IMR-90 (cell line): ENCODE data around the gene INAFM1. TPM values are rescaled to one million over a fixed set of nuclear protein-coding genes. Genes with fewer than 3 reads are reported as not detected.

Experiments used
- ATAC-seq: fragments of 200-7000 bp; cut with Tn5 transposase; 2 replicates; pipeline ENCODE4 v1.9.1; 2020; ENCODE audit warnings: low read depth, mild to moderate bottlenecking, moderate library complexity
- BruUV-seq: library from RNA; stranded (reverse); fragments of 400-500 nt; replicated peaks from 2 replicates; lab custom pipeline; 2021; lab: Mats Ljungman, UMichigan
- CTCF ChIA-PET: fragments of 300-600 bp; formaldehyde crosslinking; extraction: SDS; loops from one replicate; lab custom pipeline; 2021; ENCODE audit warnings: antibody characterized with exemption; lab: Yijun Ruan, JAX
- POLR2A ChIA-PET: fragments of 300-600 bp; sonication (Branson Sonifier 250); formaldehyde crosslinking; loops from one replicate; lab custom pipeline; 2022; ENCODE audit warnings: antibody characterized with exemption; ENCODE audit not compliant: unreplicated experiment; lab: Charles Lee
- DNase-seq: peaks from one replicate; pipeline ENCODE4 v3.0.0; 2013
- H2AFZ ChIP-seq: replicated peaks from 2 replicates; pipeline ENCODE3; 2013; ENCODE audit warnings: low read length, mild to moderate bottlenecking; ENCODE audit not compliant: poor library complexity
- H2AK5ac ChIP-seq: 2 replicates; pipeline ENCODE4 v1.6.1; 2013; ENCODE audit warnings: low read depth, low read length, inconsistent platforms
- H2AK9ac ChIP-seq: replicated peaks from 2 replicates; pipeline ENCODE3; 2013; ENCODE audit warnings: mild to moderate bottlenecking, low read depth, low read length, moderate library complexity; ENCODE audit not compliant: poor library complexity
- H2BK120ac ChIP-seq: 2 replicates; pipeline ENCODE4 v1.6.1; 2013; ENCODE audit warnings: low read depth, low read length, inconsistent platforms
- H2BK15ac ChIP-seq: 3 replicates; pipeline ENCODE4 v1.6.1; 2013; ENCODE audit warnings: low read depth, low read length, inconsistent platforms
- H2BK20ac ChIP-seq: 2 replicates; pipeline ENCODE4 v1.6.1; 2013; ENCODE audit warnings: low read depth, mild to moderate bottlenecking, inconsistent platforms, low read length, moderate library complexity
- H2BK5ac ChIP-seq: 2 replicates; pipeline ENCODE4 v1.6.1; 2013; ENCODE audit warnings: mild to moderate bottlenecking, low read depth, low read length, inconsistent platforms; ENCODE audit not compliant: poor library complexity, severe bottlenecking
- H3K14ac ChIP-seq: replicated peaks from 2 replicates; pipeline ENCODE4 v1.6.1; 2013; ENCODE audit warnings: low read depth, low read length, inconsistent platforms
- H3K18ac ChIP-seq: 2 replicates; pipeline ENCODE4 v1.6.1; 2013; ENCODE audit warnings: low read depth, low read length, control low read depth
- H3K23ac ChIP-seq: 2 replicates; pipeline ENCODE4 v1.6.1; 2013; ENCODE audit warnings: low read depth, low read length, inconsistent platforms
- H3K27ac ChIP-seq: 2 replicates; pipeline ENCODE4 v1.5.1; 2013; ENCODE audit warnings: mild to moderate bottlenecking, control low read depth, low read length; ENCODE audit not compliant: insufficient read depth
- H3K27me3 ChIP-seq: 2 replicates; pipeline ENCODE4 v1.6.1; 2013; ENCODE audit warnings: low read length; ENCODE audit not compliant: control insufficient read depth, insufficient read depth
- H3K36me3 ChIP-seq: 2 replicates; pipeline ENCODE4 v1.6.1; 2013; ENCODE audit warnings: low read length, mixed read lengths; ENCODE audit not compliant: control insufficient read depth, insufficient read depth
- H3K4ac ChIP-seq: 2 replicates; pipeline ENCODE4 v1.6.1; 2013; ENCODE audit warnings: low read depth, low read length, inconsistent platforms
- H3K4me1 ChIP-seq: 2 replicates; pipeline ENCODE4 v1.6.1; 2013; ENCODE audit warnings: low read length, mixed read lengths; ENCODE audit not compliant: control insufficient read depth, insufficient read depth
- H3K4me2 ChIP-seq: 2 replicates; pipeline ENCODE4 v1.6.1; 2013; ENCODE audit warnings: low read depth, mild to moderate bottlenecking, control low read depth, low read length, moderate library complexity
- H3K4me3 ChIP-seq: 2 replicates; pipeline ENCODE4 v1.5.1; 2013; ENCODE audit warnings: low read depth, mild to moderate bottlenecking, control low read depth, low read length, moderate library complexity; ENCODE audit not compliant: insufficient read depth
- H3K56ac ChIP-seq: 2 replicates; pipeline ENCODE4 v1.6.1; 2013; ENCODE audit warnings: low read length, inconsistent platforms; ENCODE audit not compliant: insufficient read depth; ENCODE audit errors: extremely low read depth
- H3K79me1 ChIP-seq, 2 experiments: 2 replicates each; pipeline ENCODE4 v1.6.1; 2013; ENCODE audit warnings: low read length in 2 of 2, inconsistent platforms in 1 of 2, low read depth in 1 of 2
- H3K9ac ChIP-seq: 2 replicates; pipeline ENCODE4 v1.6.1; 2013; ENCODE audit warnings: low read depth, low read length, control low read depth
- H3K9me1 ChIP-seq: 2 replicates; pipeline ENCODE4 v1.6.1; 2013; ENCODE audit warnings: low read length, inconsistent platforms; ENCODE audit not compliant: insufficient read depth
- H3K9me3 ChIP-seq: 2 replicates; pipeline ENCODE4 v1.6.1; 2013; ENCODE audit warnings: low read length; ENCODE audit not compliant: control insufficient read depth, insufficient read depth
- H4K20me1 ChIP-seq: 2 replicates; pipeline ENCODE4 v1.6.1; 2013; ENCODE audit warnings: low read length, inconsistent platforms; ENCODE audit not compliant: insufficient read depth
- H4K5ac ChIP-seq: 2 replicates; pipeline ENCODE4 v1.6.1; 2013; ENCODE audit warnings: mild to moderate bottlenecking, low read depth, low read length, control low read depth
- H4K8ac ChIP-seq, 2 experiments: 2 replicates each; pipeline ENCODE4 v1.6.1; 2013; ENCODE audit warnings: low read depth in 2 of 2, low read length in 2 of 2, control low read depth in 1 of 2, inconsistent platforms in 1 of 2
- H4K91ac ChIP-seq: 2 replicates; pipeline ENCODE4 v1.6.1; 2013; ENCODE audit warnings: low read depth, low read length, inconsistent platforms; ENCODE audit not compliant: insufficient read depth
- BHLHE40 ChIP-seq: fragments of 150-350 bp; IDR thresholded peaks from 2 replicates; pipeline ENCODE4 v1.6.1; 2016; ENCODE audit warnings: mild to moderate bottlenecking, low read depth, low read length
- CEBPB ChIP-seq: IDR thresholded peaks from 2 replicates; pipeline ENCODE4 v1.6.1; 2012; ENCODE audit warnings: low read depth, low read length, improper control_type of control experiment
- CHD1 ChIP-seq: IDR thresholded peaks from 2 replicates; pipeline ENCODE4 v1.6.1; 2012; ENCODE audit warnings: low read depth, low read length, improper control_type of control experiment
- FOS ChIP-seq: fragments of 150-350 bp; IDR thresholded peaks from 2 replicates; pipeline ENCODE4 v1.6.1; 2016; ENCODE audit warnings: low read depth, low read length
- MAFK ChIP-seq: IDR thresholded peaks from 2 replicates; pipeline ENCODE4 v1.6.1; 2012; ENCODE audit warnings: low read depth, low read length, improper control_type of control experiment
- MAZ ChIP-seq: IDR thresholded peaks from 2 replicates; pipeline ENCODE4 v1.6.1; 2012; ENCODE audit warnings: low read depth, mild to moderate bottlenecking, low read length, improper control_type of control experiment, moderate library complexity, borderline replicate concordance
- MXI1 ChIP-seq: IDR thresholded peaks from 2 replicates; pipeline ENCODE4 v1.6.1; 2012; ENCODE audit warnings: low read depth, mild to moderate bottlenecking, low read length, moderate library complexity, borderline replicate concordance
- NFE2L2 ChIP-seq: fragments of 150-350 bp; IDR thresholded peaks from 2 replicates; pipeline ENCODE4 v1.6.1; 2016; ENCODE audit warnings: low read depth, mild to moderate bottlenecking, low read length
- POLR2A ChIP-seq: IDR thresholded peaks from 2 replicates; pipeline ENCODE4 v1.6.1; 2012; ENCODE audit warnings: mild to moderate bottlenecking, low read depth, low read length
- RAD21 ChIP-seq: IDR thresholded peaks from 2 replicates; pipeline ENCODE4 v1.6.1; 2012; ENCODE audit warnings: low read length, improper control_type of control experiment
- RCOR1 ChIP-seq: IDR thresholded peaks from 2 replicates; pipeline ENCODE4 v1.6.1; 2012; ENCODE audit warnings: mild to moderate bottlenecking, low read length, improper control_type of control experiment; ENCODE audit not compliant: insufficient replicate concordance
- RFX5 ChIP-seq: IDR thresholded peaks from 2 replicates; pipeline ENCODE4 v1.8.0; 2012; ENCODE audit warnings: low read depth, mild to moderate bottlenecking, low read length, moderate library complexity
- SMC3 ChIP-seq: fragments of 150-350 bp; IDR thresholded peaks from 2 replicates; pipeline ENCODE4 v1.6.1; 2016; ENCODE audit warnings: low read depth, mild to moderate bottlenecking, antibody characterized with exemption, low read length, moderate library complexity
- WGBS, 2 experiments: methylation state at CpG; one replicate each; pipeline versions ENCODE4 v1.1.5 to v1.1.7; 2013; ENCODE audit warnings: missing lambda C conversion rate in 2 of 2; ENCODE audit not compliant: insufficient read length in 1 of 2; ENCODE audit errors: extremely low coverage in 2 of 2; 5-methylcytosine and 5-hydroxymethylcytosine counted together
- dilution Hi-C: fragments of 300-500 bp; cut with HindIII; formaldehyde crosslinking; loops from one replicate; pipeline ENCODE4 v1.14.3; 2018; ENCODE audit warnings: low sequenced_read_pairs; ENCODE audit not compliant: unreplicated experiment
- in situ Hi-C: fragments of 300-500 bp; cut with MboI; formaldehyde crosslinking; loops from 3 replicates; pipeline ENCODE4 v1.14.3; 2019; ENCODE audit warnings: low sequenced_read_pairs, inconsistent platforms, mixed read lengths
- intact Hi-C: fragments of 100-400 bp; cut with micrococcal nuclease; formaldehyde crosslinking; loops from 2 replicates; pipeline ENCODE4 v1.10.0; 2022
- polyA plus RNA-seq, 3 experiments: library from polyadenylated mRNA; depleted of rRNA; stranded (reverse); fragments of >200 nt; gene quantifications; 2 replicates each; pipeline ENCODE4 v1.2.3, GENCODE V29; 2012; ENCODE audit warnings: low replicate concordance in 1 of 3
- total RNA-seq: library from RNA; depleted of rRNA; stranded (reverse); fragments of >200 nt; gene quantifications from 2 replicates; pipeline ENCODE4 v1.2.3, GENCODE V29; 2012
- TF ChIP-seq, protein P1 (sequence below): fragments of 150-350 bp; IDR thresholded peaks from 2 replicates; pipeline ENCODE4 v1.6.1; 2017; ENCODE audit warnings: mild to moderate bottlenecking, antibody characterized with exemption, low read length, low read depth
- TF ChIP-seq, protein P2 (sequence below): conservative IDR thresholded peaks from 2 replicates; pipeline ENCODE4 v1.5.1; 2012; ENCODE audit warnings: mild to moderate bottlenecking, low read depth, low read length, improper control_type of control experiment
- TF ChIP-seq, protein P3 (sequence below): fragments of 150-350 bp; IDR thresholded peaks from 2 replicates; pipeline ENCODE4 v1.6.1; 2016; ENCODE audit warnings: low read depth, mild to moderate bottlenecking, low read length, moderate library complexity, borderline replicate concordance

The INAFM1 gene
- total and polyA plus RNA-seq, 2 of the 4 experiments (the other 2 are of a cell fraction) = 0.36 to 7.8 TPM

GRCh38 chr19:47271949-47272348 lies 2.7 kb upstream of the INAFM1 start:
- H4K8ac ChIP-seq = no peak overlapping the region; a peak in 1 of 4 replicates
- H3K4me3 ChIP-seq = no peak overlapping the region
- no peak overlapping the region for H3K4me2 ChIP-seq
- H3K18ac ChIP-seq = no peak overlapping the region
- no peak overlapping the region for H3K23ac ChIP-seq
- no peak overlapping the region for H4K91ac ChIP-seq
- peaks cover 3 to 44% of the 10 kb centered on the region in 2 experiments; a peak in 3 of 4 replicates for H3K79me1 ChIP-seq
- H2BK5ac ChIP-seq = no peak overlapping the region
- POLR2A ChIA-PET = interaction anchor here (0.6 kb wide), 1 partner anchor 603 kb away, joined by 9 read pairs; no protein-coding TSS in a partner anchor
- H3K9ac ChIP-seq = no peak overlapping the region
- H3K36me3 ChIP-seq = peaks cover 35% of the 10 kb centered on the region
- no peak overlapping the region for H3K56ac ChIP-seq
- H3K27ac ChIP-seq = no peak overlapping the region
- H4K5ac ChIP-seq = no peak overlapping the region
- no peak overlapping the region for H2BK120ac ChIP-seq
- BruUV-seq = no TSS peak
- in situ Hi-C loops = no loop called here
- H2AK5ac ChIP-seq = no peak overlapping the region
- H2BK15ac ChIP-seq = no peak overlapping the region
- peaks cover 14% of the 10 kb centered on the region for H3K4me1 ChIP-seq
- no peak overlapping the region for H2AFZ ChIP-seq
- dilution Hi-C loops = no loop called here
- H3K9me1 ChIP-seq = peaks cover 13% of the 10 kb centered on the region
- no peak overlapping the region for H2AK9ac ChIP-seq
- no peak overlapping the region for H3K14ac ChIP-seq
- no peak for TF ChIP-seq POLR2A
- TF ChIP-seq MAZ = no peak
- no peak for TF ChIP-seq FOS
- TF ChIP-seq CEBPB = no peak
- no peak for TF ChIP-seq BHLHE40
- no peak for TF ChIP-seq RFX5
- no peak for TF ChIP-seq NFE2L2
- no peak for TF ChIP-seq RAD21
- no peak for TF ChIP-seq RCOR1
- TF ChIP-seq, protein P1, sequence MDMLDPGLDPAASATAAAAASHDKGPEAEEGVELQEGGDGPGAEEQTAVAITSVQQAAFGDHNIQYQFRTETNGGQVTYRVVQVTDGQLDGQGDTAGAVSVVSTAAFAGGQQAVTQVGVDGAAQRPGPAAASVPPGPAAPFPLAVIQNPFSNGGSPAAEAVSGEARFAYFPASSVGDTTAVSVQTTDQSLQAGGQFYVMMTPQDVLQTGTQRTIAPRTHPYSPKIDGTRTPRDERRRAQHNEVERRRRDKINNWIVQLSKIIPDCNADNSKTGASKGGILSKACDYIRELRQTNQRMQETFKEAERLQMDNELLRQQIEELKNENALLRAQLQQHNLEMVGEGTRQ = no peak
- no peak for TF ChIP-seq MAFK
- no peak for TF ChIP-seq CHD1
- TF ChIP-seq, protein P2, sequence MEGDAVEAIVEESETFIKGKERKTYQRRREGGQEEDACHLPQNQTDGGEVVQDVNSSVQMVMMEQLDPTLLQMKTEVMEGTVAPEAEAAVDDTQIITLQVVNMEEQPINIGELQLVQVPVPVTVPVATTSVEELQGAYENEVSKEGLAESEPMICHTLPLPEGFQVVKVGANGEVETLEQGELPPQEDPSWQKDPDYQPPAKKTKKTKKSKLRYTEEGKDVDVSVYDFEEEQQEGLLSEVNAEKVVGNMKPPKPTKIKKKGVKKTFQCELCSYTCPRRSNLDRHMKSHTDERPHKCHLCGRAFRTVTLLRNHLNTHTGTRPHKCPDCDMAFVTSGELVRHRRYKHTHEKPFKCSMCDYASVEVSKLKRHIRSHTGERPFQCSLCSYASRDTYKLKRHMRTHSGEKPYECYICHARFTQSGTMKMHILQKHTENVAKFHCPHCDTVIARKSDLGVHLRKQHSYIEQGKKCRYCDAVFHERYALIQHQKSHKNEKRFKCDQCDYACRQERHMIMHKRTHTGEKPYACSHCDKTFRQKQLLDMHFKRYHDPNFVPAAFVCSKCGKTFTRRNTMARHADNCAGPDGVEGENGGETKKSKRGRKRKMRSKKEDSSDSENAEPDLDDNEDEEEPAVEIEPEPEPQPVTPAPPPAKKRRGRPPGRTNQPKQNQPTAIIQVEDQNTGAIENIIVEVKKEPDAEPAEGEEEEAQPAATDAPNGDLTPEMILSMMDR = no peak
- TF ChIP-seq MXI1 = no peak
- no peak for TF ChIP-seq SMC3
- TF ChIP-seq, protein P3, sequence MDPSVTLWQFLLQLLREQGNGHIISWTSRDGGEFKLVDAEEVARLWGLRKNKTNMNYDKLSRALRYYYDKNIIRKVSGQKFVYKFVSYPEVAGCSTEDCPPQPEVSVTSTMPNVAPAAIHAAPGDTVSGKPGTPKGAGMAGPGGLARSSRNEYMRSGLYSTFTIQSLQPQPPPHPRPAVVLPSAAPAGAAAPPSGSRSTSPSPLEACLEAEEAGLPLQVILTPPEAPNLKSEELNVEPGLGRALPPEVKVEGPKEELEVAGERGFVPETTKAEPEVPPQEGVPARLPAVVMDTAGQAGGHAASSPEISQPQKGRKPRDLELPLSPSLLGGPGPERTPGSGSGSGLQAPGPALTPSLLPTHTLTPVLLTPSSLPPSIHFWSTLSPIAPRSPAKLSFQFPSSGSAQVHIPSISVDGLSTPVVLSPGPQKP = no peak
- DNase-seq (no peak), ATAC-seq (no peak)
- CTCF ChIA-PET = no interaction called here
- intact Hi-C loops = no loop called here
- H3K4ac ChIP-seq = no peak overlapping the region
- 80% methylated on average over 2 of the region's 6 CpGs; no CpG with 5 or more reads in 1 of the 2 experiments for WGBS, 2 experiments
- no peaks in the 10 kb centered on the region for H3K27me3 ChIP-seq
- peaks cover 20% of the 10 kb centered on the region for H4K20me1 ChIP-seq
- H3K9me3 ChIP-seq = no peaks in the 10 kb centered on the region
- no peak overlapping the region for H2BK20ac ChIP-seq
